Right forelimb (tissue), 1 donor: ENCODE results near the gene PPP1R37.

Experiments used
- DNase-seq: peaks from one replicate; pipeline ENCODE4 v3.0.0-alpha.2; 2018

PPP1R37 gene

DNA sequence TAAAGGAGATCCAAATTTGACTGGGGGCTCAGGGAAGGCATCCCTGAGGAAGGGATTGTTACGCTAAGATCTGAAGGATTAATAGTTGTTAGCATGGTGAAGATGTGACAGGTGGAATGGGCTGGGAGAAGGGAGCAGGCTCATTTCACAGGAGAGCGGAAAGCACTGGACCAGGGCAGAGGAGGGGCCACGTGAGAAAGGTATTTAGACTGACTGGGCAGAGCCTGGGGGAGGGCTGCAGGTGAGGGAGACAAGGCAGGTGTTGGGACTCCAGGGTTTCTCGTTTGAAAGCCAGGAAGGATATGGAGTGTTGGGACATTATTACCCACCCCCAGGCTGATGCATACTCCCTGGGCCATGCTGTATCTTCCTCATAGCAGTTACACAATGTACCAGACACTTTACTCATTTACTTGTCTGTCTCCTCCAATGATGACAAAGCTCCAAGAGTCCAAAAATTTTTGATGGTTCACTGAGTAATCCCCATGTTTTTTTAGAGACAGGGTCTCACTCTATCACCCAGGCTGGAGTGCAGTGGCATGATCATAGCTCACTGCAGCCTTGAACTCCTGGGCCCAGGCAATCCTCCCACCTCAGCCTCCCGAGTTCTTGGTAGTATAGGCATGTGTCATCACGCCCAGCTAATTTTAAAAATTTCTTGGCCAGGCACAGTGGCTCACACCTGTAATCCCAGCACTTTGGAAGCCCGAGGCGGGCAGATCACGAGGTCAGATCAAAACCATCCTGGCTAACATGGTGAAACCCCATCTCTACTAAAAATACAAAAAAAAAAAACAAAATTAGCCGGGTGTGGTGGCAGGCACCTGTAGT, 82.8 kb downstream of the PPP1R37 start:
- no peak for DNase-seq

DNA sequence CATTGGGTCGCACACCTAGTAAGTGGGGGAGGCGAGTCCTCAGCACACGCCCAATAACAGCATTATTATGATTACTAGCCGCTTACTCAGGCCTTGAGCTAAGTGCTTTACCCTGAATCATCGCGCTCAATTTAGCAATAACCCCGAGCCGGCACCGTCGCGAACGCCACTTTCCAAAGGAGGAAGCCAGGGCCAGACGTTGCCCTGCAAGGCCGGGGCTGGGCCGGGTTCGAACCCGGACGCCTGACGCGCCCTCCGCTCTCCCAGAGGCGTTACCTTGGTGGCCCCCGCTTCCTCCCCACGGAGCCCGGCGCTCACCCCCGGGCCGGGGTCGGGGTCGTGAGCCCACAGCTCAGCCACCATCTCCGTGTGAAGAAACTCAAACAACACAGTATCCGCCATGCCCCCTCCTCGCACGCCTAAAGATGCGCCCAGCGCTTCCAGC, 84.9 kb downstream of the PPP1R37 start, which contains the start of gene TRAPPC6A:
TRAPPC6A (minus strand) TSS at position 421 of the 445 bp plus-strand sequence; CDS start at position 402, 19 bp downstream.
- no peak for DNase-seq

DNA sequence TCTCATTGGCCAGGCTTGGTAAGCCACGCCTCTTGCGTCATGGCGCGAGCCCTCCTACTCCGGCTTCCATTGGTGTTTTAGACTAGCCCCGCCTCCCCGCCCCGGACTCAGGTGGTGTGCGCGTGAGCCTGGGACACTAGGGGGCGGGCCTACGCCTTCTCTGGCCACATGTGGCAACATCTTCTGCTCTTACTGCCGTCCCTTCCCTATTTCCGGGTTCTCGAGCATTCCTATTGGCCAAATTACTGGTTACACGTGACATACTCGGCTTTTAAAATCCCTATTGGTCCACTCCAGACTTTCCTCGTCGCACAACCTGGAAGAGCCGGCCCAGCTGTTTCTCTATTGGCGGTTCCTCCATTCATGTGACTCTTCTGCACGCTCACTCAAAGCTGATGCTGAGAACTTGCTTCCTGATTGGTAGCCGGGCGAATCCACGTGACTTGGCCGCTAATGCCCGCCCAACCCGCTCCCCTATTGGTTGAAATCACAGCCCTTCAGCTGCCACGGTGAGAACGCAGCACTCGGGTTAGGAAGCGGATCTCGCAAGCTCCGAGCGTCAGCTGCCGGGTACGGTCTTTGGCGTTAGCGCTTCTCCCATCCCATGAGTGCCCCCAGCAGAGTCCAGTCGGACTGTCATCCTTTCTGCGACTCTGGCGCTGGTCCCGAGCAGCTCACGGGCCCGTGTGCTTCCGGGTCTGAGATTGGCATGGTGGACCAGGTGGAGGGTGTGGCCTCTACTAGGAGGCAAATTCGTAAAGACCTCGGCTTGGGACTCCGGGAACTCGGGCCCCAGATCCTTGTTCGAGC, 85.5 kb downstream of the PPP1R37 start, which contains the start of gene BLOC1S3:
BLOC1S3 (plus strand) TSS at position 523 of the 810 bp plus-strand sequence. CDS start 513 bp downstream, outside the sequence.
- DNase-seq, result peak; percentile 100

DNA sequence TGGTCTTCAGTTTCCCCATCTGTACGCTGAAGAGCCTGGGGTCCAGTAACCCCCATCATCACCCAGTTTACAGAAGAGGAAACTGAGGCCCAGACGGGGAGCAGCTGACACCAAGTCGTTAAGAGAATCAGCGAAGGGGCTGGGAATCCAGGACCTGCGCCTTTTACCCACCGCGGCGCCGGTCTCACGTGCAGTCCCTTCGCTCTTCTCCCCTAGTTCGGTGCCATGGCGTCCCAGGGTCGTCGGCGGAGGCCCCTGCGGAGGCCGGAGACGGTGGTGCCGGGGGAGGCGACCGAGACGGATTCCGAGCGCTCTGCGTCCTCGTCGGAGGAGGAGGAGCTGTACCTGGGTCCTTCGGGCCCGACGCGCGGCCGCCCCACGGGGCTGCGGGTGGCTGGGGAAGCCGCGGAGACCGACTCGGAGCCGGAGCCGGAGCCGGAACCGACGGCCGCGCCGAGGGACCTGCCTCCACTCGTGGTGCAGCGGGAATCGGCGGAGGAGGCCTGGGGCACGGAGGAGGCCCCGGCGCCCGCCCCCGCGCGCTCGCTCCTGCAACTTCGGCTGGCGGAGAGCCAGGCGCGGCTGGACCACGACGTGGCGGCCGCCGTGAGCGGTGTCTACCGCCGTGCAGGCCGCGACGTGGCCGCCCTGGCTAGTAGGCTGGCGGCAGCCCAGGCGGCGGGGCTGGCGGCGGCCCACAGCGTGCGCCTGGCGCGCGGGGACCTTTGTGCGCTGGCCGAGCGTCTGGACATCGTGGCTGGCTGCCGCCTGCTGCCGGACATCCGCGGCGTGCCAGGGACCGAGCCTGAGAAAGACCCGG, 86.3 kb downstream of the PPP1R37 start:
- no peak for DNase-seq

DNA sequence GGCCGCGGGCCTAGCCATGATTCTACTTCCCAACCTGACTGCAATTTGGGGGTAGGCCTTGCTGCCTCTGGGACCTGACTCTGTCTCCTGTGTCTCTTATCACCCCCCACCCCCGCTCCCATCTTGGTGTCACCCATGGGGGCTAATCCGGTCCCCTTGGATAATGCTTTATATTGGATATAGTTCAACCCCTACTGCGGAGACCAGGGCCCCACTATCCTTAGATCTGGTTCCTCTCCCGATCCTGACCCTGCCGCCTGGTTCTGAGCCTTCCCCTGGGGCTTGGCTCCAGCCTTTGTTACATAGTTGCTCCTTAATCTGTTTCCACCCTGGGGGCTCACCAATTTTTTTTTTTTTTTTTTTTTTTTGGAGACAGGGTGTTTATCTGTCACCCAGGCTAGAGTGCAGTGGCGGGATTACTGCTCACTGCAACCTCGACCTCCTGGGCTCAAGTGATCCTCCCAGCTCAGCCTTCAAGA, 87.0 kb downstream of the PPP1R37 start:
- no peak for DNase-seq

DNA sequence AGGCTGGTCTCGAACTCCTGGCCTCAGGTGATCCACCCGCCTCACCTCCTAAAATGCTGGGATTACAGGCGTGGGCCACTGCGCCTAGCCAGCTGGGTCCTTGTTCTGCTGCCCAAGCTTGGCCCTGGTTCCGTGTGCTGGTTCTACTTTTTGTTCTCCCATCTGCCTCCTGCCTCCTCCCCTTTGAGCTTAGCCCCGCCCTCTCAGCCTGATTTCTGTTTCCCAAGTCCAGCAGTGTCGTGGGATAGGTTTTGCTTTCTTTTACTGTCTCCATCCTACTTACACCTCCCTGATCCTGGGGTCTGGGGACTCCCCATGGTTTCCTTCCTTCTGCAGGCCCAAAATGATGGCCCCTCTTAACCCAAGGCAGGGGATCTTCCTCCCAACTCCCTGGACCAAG, 88.0 kb downstream of the PPP1R37 start:
- DNase-seq, result no peak

DNA sequence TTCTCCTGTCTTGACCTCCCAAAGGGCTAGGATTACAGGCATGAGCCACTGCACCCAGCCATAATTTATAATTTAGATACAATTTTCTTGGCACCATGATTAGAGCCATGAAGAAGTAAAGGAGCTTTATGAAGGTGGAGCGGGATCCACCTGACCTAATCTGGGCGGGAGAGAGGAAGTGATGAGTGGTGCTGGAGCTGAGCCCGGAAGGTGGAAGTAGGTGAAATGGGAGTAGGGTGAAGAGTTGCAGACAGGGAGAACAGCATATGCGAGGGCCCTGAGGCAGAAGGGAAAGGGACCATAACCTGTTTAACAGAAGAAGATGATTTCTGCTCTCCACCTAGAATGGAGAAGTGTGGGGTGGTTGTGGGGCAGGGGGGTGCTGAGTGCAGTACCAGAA, 89.8 kb downstream of the PPP1R37 start:
- DNase-seq, result no peak

DNA sequence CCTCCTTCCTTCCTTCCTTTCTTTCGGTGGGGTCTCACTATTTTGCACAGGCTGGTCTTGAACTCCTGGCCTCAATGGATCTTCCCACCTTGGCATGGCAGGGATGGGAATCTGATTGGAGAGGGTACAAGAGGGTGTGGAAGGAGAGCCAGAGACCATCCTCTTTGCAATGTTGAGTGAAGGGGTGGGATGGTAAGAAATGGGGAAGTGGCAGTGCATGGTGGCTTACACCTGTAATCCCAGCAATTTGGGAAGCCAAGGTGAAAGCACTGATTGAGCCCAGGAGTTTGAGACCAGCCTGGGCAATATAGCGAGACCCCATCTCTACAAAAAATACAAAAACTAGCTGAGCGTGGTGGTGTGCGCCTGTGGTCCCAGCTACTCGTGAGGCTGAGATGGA, 91.1 kb downstream of the PPP1R37 start:
- DNase-seq, result no peak

DNA sequence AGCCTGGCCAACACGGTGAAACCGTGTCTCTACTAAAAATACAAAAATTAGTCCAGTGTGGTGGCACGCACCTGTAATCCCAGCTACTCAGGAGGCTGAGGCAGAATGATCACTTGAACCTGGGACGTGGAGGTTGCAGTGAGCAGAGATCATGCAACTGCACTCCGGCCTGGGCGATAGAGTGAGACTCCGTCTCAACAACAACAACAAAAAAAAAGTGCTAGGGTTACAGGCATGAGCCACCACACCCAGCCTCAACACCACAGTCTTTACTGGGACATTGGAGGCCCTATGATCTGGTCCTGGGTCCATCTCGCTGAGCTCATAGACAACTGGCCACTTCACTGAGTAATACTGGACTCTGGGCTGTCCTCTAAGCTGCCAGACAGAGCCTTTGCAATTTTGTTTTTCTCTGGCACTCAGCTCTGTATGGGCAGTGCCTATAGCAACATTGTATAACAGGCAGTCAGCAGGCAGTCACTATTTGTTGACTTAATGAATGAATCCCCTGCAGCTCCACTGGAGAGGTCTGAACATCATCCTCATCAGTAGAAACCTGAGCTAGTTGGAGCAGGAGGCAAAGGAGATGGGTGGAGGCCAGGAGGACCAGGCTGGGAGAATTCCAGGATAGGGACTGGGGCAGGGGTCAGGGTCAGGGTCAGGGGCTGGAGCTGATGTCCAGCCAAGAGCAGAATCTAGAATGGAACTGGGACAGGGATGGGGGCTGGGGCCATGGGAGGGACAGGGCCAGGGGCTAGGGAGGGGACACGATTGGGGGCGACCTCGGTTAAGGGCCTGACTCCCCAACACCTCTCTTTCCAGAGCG, 93.7 kb downstream of the PPP1R37 start:
- no peak for DNase-seq

DNA sequence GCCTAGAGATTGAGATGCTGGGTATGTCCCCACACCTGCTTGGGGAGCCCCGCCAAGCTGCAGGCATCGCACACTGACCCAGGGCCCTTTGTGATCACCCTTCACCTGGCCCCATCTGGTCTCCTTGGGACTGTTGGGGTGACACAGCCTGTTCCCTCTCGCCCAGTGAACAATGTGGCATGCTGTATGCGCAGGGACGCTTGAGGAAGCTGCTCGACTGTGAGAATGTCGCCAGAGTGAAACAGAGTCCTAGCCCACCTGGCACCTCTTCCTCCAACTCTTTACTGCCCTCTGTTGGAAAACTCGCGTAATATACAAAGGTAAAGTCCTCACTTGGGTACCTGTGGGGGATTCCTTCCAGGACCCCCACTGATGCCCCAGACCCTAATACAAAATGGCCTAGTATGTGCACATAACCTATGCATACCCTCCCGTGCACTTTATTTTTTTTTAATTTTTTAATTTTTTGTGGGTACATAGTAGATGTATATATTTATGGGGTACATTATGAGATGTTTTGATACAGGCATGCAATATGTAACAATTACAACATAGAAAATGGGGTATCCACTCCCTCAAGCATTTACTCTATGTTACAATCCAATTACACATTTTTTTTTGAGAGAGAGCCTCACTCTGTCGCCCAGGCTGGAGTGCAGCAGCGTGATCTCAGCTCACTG, 94.6 kb downstream of the PPP1R37 start:
- DNase-seq, result no peak

DNA sequence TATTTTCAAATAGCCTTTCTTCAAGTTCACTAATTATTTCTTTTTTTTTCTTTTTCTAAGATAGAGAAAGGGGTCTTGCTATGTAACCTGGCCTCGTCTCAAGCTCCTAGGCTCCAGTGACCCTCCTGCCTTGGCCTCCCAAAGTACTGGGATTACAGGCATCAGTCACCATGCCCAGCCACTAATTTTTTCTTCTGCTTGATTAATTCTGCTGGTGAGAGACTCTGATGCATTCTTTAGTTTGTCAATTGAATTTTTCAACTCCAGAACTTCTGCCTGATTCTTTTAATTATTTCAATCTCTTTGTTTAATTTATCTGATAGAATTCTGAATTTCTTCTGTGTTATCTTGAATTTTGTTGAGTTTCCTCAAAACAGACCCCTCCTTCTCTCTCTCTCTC, 97.0 kb downstream of the PPP1R37 start:
- DNase-seq, result no peak

DNA sequence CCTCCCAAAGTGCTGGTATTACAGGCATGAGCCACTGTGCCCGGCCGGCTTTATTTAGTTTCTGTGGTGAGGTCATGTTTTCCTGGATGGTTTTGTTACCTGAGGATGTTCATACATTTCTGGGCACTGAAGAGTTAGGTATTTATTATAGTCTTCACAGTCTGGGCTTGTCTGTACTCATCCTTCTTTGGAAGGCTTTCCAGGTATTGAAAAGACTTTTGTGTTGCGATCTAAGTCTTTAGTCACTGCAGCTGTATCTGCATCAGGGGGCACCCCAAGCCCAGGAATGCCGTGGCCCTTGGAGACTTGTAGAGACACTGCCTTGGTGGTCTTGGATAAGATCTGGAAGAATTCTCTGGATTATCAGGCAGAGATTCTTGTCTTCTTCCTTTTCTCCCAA, 98.4 kb downstream of the PPP1R37 start:
- DNase-seq, result no peak

DNA sequence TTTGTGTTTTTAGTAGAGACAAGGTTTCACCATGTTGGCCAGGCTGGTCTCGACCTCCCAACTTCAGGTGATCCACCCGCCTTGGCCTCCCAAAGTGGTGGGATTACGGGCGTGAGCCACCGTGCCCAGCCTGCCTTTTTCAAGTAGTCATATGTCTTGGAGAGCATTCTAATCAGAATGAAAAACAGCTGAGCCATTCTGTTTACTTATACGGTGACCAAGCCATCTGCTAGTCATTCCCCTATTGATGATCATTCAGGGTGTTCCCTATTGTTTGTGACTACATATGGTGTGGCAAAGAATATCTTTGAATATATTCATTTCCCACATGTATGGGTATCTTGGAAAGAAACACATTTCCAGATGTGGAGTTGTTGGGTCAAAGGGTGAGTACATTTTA, 102.8 kb downstream of the PPP1R37 start:
- no peak for DNase-seq
